Uterus (tissue), 2 donors: Measurements from ENCODE around the gene CADM4.

Experiments
- CTCF ChIP-seq, 4 experiments: fragments of 200-600 bp in 2 of 4; fragments of 450-650 bp in 2 of 4; sonication (generic) in 2 of 4; IDR thresholded peaks; one replicate each; pipeline ENCODE4 v1.5.1; 2016 to 2019; ENCODE audit warnings: antibody characterized with exemption in 4 of 4, mild to moderate bottlenecking in 2 of 4, moderate library complexity in 1 of 4
- POLR2A ChIP-seq, 2 donors: fragments of 450-650 bp; IDR thresholded peaks; one replicate each; pipeline ENCODE4 v1.6.1; 2016; ENCODE audit warnings: antibody characterized with exemption in 2 of 2, mild to moderate bottlenecking in 1 of 2, moderate library complexity in 1 of 2

DNA sequence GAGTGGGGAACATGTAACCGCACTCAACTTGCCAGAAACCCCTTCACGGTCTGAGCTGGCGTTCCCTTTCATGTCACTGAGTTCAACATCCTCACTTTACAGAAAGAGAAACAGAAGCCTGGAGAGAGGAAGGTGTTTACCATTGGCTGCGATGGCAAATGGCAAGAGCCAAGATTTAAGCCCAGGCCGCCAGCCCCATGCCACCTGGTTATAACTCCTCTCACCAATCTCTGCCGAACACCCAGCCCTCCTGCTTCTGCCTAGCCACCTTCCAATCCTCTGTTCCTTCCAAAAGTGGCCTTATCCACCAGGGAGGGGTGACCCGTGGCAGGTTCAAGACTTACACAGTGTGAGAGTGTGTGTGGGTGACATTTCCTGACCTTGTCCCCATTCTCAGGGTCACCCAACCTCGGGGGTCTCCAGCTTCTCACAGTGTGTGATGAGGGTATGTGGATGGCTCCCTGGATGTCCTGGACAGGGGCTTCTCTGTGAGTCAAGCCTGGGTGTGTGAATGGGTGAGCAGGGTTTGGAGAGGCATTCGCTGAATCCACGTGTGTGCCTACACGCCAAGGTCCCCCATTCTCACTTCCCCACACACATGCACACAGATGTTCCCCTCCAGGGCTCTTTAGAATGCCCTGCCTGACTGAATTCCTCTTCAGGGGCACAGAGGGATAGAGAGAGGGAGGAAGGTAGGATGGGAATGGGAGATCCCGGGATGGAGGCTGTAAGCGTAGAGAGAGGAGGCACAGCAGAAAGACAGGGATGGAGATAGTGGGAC, 1.2 kb downstream of the CADM4 start:
- TF ChIP-seq CTCF (IDR thresholded peaks at IDR 0.05) (no peak), POLR2A (IDR thresholded peaks at IDR 0.05) (no peak)
